ENCODE results near the gene FAM174C.
"Not testable (repeated sequence)": the region's sequence is repeated elsewhere in the genome, so short reads cannot be mapped to it uniquely, and the experiment has no call there.

Gene FAM174C

GRCh38 chr19:1294688-1295087 is 19.4 kb downstream of the FAM174C start:
- no peak for DNase-seq

- DNase-seq, result no peak
Observed at GRCh38 chr19:1295169-1296012, 20.1 kb downstream of the FAM174C start.

- no peak for DNase-seq
Observed at GRCh38 chr19:1296078-1296477, 20.7 kb downstream of the FAM174C start.

GRCh38 chr19:1296575-1297271 is 21.4 kb downstream of the FAM174C start:
- no peak for DNase-seq

- DNase-seq, result no peak
Observed at GRCh38 chr19:1298235-1298634, 22.9 kb downstream of the FAM174C start.

GRCh38 chr19:1299801-1300200 is 24.5 kb downstream of the FAM174C start:
- no peak for DNase-seq

GRCh38 chr19:1300744-1301490 is 25.6 kb downstream of the FAM174C start:
- no peak for DNase-seq

GRCh38 chr19:1302533-1303239 is 27.4 kb downstream of the FAM174C start:
- DNase-seq, result peak in 45 of 51 donors; percentile 9 to 88 (median 57)

- no peak for DNase-seq
Observed at GRCh38 chr19:1304197-1304924, 29.0 kb downstream of the FAM174C start.

- not testable (repeated sequence) for DNase-seq
Observed at GRCh38 chr19:1305354-1305753, 30.0 kb downstream of the FAM174C start.

- no peak for DNase-seq
Observed at GRCh38 chr19:1307320-1307719, 32.0 kb downstream of the FAM174C start.

- no peak for DNase-seq
Observed at GRCh38 chr19:1307755-1308303, 32.5 kb downstream of the FAM174C start.

GRCh38 chr19:1308718-1309117 is 33.4 kb downstream of the FAM174C start:
- DNase-seq, result no peak

GRCh38 chr19:1309977-1310852 is 34.9 kb downstream of the FAM174C start:
- no peak for DNase-seq

GRCh38 chr19:1310853-1311180 is 35.5 kb downstream of the FAM174C start:
- no peak for DNase-seq

GRCh38 chr19:1311543-1312091 is 36.3 kb downstream of the FAM174C start:
- no peak for DNase-seq

- no peak for DNase-seq
Observed at GRCh38 chr19:1312767-1313694, 37.7 kb downstream of the FAM174C start.

All from hypothalamus (tissue), 51 donors.